Spleen (tissue), 11 donors: ENCODE results near the gene ADORA2A. TPM values are rescaled to one million over a fixed set of nuclear protein-coding genes. Genes with fewer than 3 reads are reported as not detected.
A peak's percentile ranks its signal among the peaks of the same experiment; 100 is the strongest.

Experiments
- DNase-seq: peaks from one replicate; pipeline ENCODE4 v3.0.0-alpha.2; 2020
- H3K27ac ChIP-seq, 8 donors: fragments of 200-600 bp; sonication (generic) in 7 of 8; 1 replicate in 4 of 8; 2 replicates in 4 of 8; pipeline versions ENCODE4 v1.5.0 to v1.8.0; 2016 to 2021; ENCODE audit warnings: inconsistent platforms in 4 of 8, mild to moderate bottlenecking in 4 of 8, moderate library complexity in 1 of 8
- H3K27me3 ChIP-seq, 7 donors: fragments of 200-600 bp; sonication (generic) in 6 of 7; replicated peaks in 1 of 7; 1 replicate in 4 of 7; 2 replicates in 3 of 7; pipeline versions ENCODE4 v1.5.0 to v1.8.0; 2016 to 2021; ENCODE audit warnings: inconsistent platforms in 3 of 7, mild to moderate bottlenecking in 1 of 7
- H3K36me3 ChIP-seq, 6 donors: fragments of 200-600 bp; sonication (generic) in 5 of 6; 1 replicate in 4 of 6; 2 replicates in 2 of 6; pipeline versions ENCODE4 v1.5.0 to v1.8.0; 2016 to 2021; ENCODE audit warnings: inconsistent platforms in 2 of 6
- H3K4me1 ChIP-seq, 6 donors: fragments of 200-600 bp; sonication (generic) in 5 of 6; 1 replicate in 3 of 6; 2 replicates in 3 of 6; pipeline versions ENCODE4 v1.5.0 to v1.8.0; 2016 to 2021; ENCODE audit warnings: inconsistent platforms in 3 of 6
- H3K4me3 ChIP-seq, 8 donors: fragments of 200-600 bp; sonication (generic) in 7 of 8; 1 replicate in 4 of 8; 2 replicates in 4 of 8; pipeline versions ENCODE4 v1.5.0 to v1.8.0; 2016 to 2021; ENCODE audit warnings: inconsistent platforms in 4 of 8, mild to moderate bottlenecking in 4 of 8, moderate library complexity in 2 of 8
- H3K9me3 ChIP-seq, 8 donors: fragments of 200-600 bp; sonication (generic) in 7 of 8; 1 replicate in 4 of 8; 2 replicates in 4 of 8; pipeline versions ENCODE4 v1.5.0 to v1.8.0; 2016 to 2021; ENCODE audit warnings: inconsistent platforms in 4 of 8
- CTCF ChIP-seq, 11 experiments: fragments of 200-600 bp in 7 of 11; fragments of 450-650 bp in 4 of 11; sonication (generic) in 4 of 11; IDR thresholded peaks in 8 of 11; conservative IDR thresholded peaks in 3 of 11; 1 replicate in 7 of 11; 2 replicates in 4 of 11; pipeline versions ENCODE4 v1.4.0 to v1.8.0; 2016 to 2021; ENCODE audit warnings: antibody characterized with exemption in 11 of 11, inconsistent platforms in 4 of 11, mild to moderate bottlenecking in 1 of 11
- POLR2A ChIP-seq, 3 donors: fragments of 450-650 bp; IDR thresholded peaks; one replicate each; pipeline ENCODE4 v1.5.1; 2017; ENCODE audit warnings: antibody characterized with exemption in 3 of 3, mild to moderate bottlenecking in 1 of 3
- POLR2AphosphoS5 ChIP-seq, 3 donors: sonication (generic); formaldehyde crosslinking; IDR thresholded peaks; one replicate each; pipeline ENCODE4 v1.5.1; 2017; ENCODE audit warnings: antibody characterized with exemption in 3 of 3
- WGBS, 5 donors: extraction: QIAGEN DNeasy Blood & Tissue Kit in 3 of 5; methylation state at CpG; one replicate each; pipeline versions ENCODE4 v1.1.5 to v1.1.7; 2013 to 2018; 5-methylcytosine and 5-hydroxymethylcytosine counted together
- intact Hi-C: fragments of 100-400 bp; cut with DNase I; formaldehyde crosslinking; loops from one replicate; pipeline ENCODE4 v1.15.0; 2023; ENCODE audit warnings: low total_unique reads
- polyA plus RNA-seq, 3 donors: library from polyadenylated mRNA; stranded (reverse); fragments of 200-250 nt; gene quantifications; one replicate each; pipeline ENCODE4 v1.2.1, GENCODE V29; 2013
- total RNA-seq, 7 donors: library from RNA; depleted of rRNA in 3 of 7; stranded (reverse); fragments of >200 nt in 3 of 7; fragmentation: NEBNext Ultra II Directional in 4 of 7; extraction: Animal tissue kit (Norgen Biotek cat#: 25700) in 4 of 7; gene quantifications; one replicate each; pipeline versions ENCODE4 v1.1.0 to v1.2.1, GENCODE V29; 2016 to 2021
- donor health status: healthy with polysubstance abuse.
- donor health status: DM: no; HTN: no; CAD: no; lungs with moderate emphysema.
- donor health status: DM: no; HTN: no; CAD: no.
- donor health status: Bipolar disorder and iron deficiency.
- donor health status: healthy.
- donor health status: DM: no; HTN: no; CAD: no.
- donor health status: DM: yes; HTN: yes; CAD: no.

ADORA2A gene
- total and polyA plus RNA-seq, 10 donors: 8.3 to 31.1 (median 20.2) TPM

- Histone ChIP-seq H3K27ac (peak overlapping the region in 5 of 8 donors; percentile 34 to 59 (median 56)), H3K9me3 (no peaks in the 10 kb centered on the region), H3K36me3 (peaks cover 0 to 56% (median 21%) of the 10 kb centered on the region in 6 donors), H3K27me3 (no peaks in the 10 kb centered on the region), H3K4me3 (no peak overlapping the region), H3K4me1 (peaks cover 5 to 81% (median 47%) of the 10 kb centered on the region in 6 donors)
- TF ChIP-seq CTCF (IDR thresholded peaks at IDR 0.05 in 8 of 11, conservative IDR thresholded peaks at IDR 0.05 in 3 of 11) (no peak), POLR2A (IDR thresholded peaks at IDR 0.05) (no peak), POLR2AphosphoS5 (IDR thresholded peaks at IDR 0.05) (no peak)
- 94 to 100% (median 96%) methylated on average over 3 of the region's 3 CpGs; no CpG with 5 or more reads in 1 of the 5 donors for WGBS, 5 donors
- no peak for DNase-seq
- intact Hi-C loops: no loop called here
Measured at GRCh38 chr22:24444251-24444650, 16.9 kb downstream of the ADORA2A start.

GRCh38 chr22:24444729-24445466, 17.5 kb downstream of the ADORA2A start:
- no peak for DNase-seq
- WGBS, 5 donors: 74 to 93% (median 87%) methylated on average over 10 to 12 of the region's 12 CpGs
- peaks cover 5 to 79% (median 46%) of the 10 kb centered on the region in 6 donors for H3K4me1 ChIP-seq
- TF ChIP-seq POLR2A (IDR thresholded peaks at IDR 0.05): no peak
- TF ChIP-seq POLR2AphosphoS5 (IDR thresholded peaks at IDR 0.05): peak in 2 of 3 donors; percentile 50 to 65
- no peak for TF ChIP-seq CTCF (IDR thresholded peaks at IDR 0.05 in 8 of 11, conservative IDR thresholded peaks at IDR 0.05 in 3 of 11)
- intact Hi-C loops: no loop called here
- H3K36me3 ChIP-seq: peaks cover 0 to 56% (median 21%) of the 10 kb centered on the region in 6 donors
- H3K4me3 ChIP-seq: no peak overlapping the region
- peak overlapping the region in 5 of 8 donors; percentile 34 to 59 (median 56) for H3K27ac ChIP-seq
- no peaks in the 10 kb centered on the region for H3K9me3 ChIP-seq
- no peaks in the 10 kb centered on the region for H3K27me3 ChIP-seq

- DNase-seq: no peak
- Histone ChIP-seq H3K27me3 (no peaks in the 10 kb centered on the region), H3K9me3 (no peaks in the 10 kb centered on the region), H3K36me3 (peaks cover 0 to 52% (median 20%) of the 10 kb centered on the region in 6 donors), H3K27ac (peak overlapping the region in 7 of 8 donors; percentile 13 to 59 (median 51)), H3K4me3 (no peak overlapping the region), H3K4me1 (peaks cover 5 to 79% (median 45%) of the 10 kb centered on the region in 6 donors)
- TF ChIP-seq POLR2AphosphoS5 (IDR thresholded peaks at IDR 0.05): no peak
- no peak for TF ChIP-seq POLR2A (IDR thresholded peaks at IDR 0.05)
- no peak for TF ChIP-seq CTCF (IDR thresholded peaks at IDR 0.05 in 8 of 11, conservative IDR thresholded peaks at IDR 0.05 in 3 of 11)
- 79 to 89% (median 84%) methylated on average over 11 of the region's 11 CpGs for WGBS, 5 donors
- intact Hi-C loops: no loop called here
Measured at GRCh38 chr22:24445481-24446259, 18.3 kb downstream of the ADORA2A start.

- peaks cover 0 to 47% (median 14%) of the 10 kb centered on the region in 6 donors for H3K36me3 ChIP-seq
- peak overlapping the region in 5 of 8 donors; percentile 34 to 59 (median 56) for H3K27ac ChIP-seq
- no peak overlapping the region for H3K4me3 ChIP-seq
- H3K9me3 ChIP-seq: peaks cover 0 to 5% (median 1%) of the 10 kb centered on the region in 8 donors
- TF ChIP-seq CTCF (IDR thresholded peaks at IDR 0.05 in 8 of 11, conservative IDR thresholded peaks at IDR 0.05 in 3 of 11): no peak
- no peak for TF ChIP-seq POLR2A (IDR thresholded peaks at IDR 0.05)
- TF ChIP-seq POLR2AphosphoS5 (IDR thresholded peaks at IDR 0.05): no peak
- H3K27me3 ChIP-seq: no peaks in the 10 kb centered on the region
- peaks cover 5 to 77% (median 45%) of the 10 kb centered on the region in 6 donors for H3K4me1 ChIP-seq
- no peak for DNase-seq
- WGBS, 5 donors: 76 to 96% (median 86%) methylated on average over 3 of the region's 3 CpGs
- intact Hi-C loops: no loop called here
Measured at GRCh38 chr22:24446260-24446611, 18.8 kb downstream of the ADORA2A start.
